K562 (cell line): ENCODE data around the gene CSK. TPM values are rescaled to one million over a fixed set of nuclear protein-coding genes. Genes with fewer than 3 reads are reported as not detected.

ENCODE experiments used
- ATAC-seq: fragments of 200-7000 bp; cut with Tn5 transposase; 3 replicates; pipeline ENCODE4 v1.9.1; 2020; ENCODE audit warnings: moderate library complexity
- BruUV-seq: library from RNA; stranded (reverse); fragments of 400-500 nt; replicated peaks from 2 replicates; lab custom pipeline; 2021; lab: Mats Ljungman, UMichigan
- CTCF ChIA-PET: fragments of 300-600 bp; formaldehyde crosslinking; extraction: SDS; loops from one replicate; lab custom pipeline; 2021; ENCODE audit warnings: low intra/inter-chr PET ratio; lab: Yijun Ruan, JAX
- POLR2A ChIA-PET: fragments of 300-600, 350-650 bp; sonication (Branson Sonifier 250); formaldehyde crosslinking; extraction: SDS; loops from one replicate; lab custom pipeline; 2021; ENCODE audit warnings: antibody characterized with exemption, inconsistent platforms; lab: Yijun Ruan, JAX
- DNase-seq, 4 experiments: peaks; one replicate each; pipeline versions ENCODE4 v3.0.0 to v3.0.0-alpha.2; 2011 to 2018; ENCODE audit warnings: low spot score in 3 of 4, mixed read lengths in 3 of 4; ENCODE audit errors: extremely low read depth in 1 of 4
- FAIRE-seq: peaks from 2 replicates; lab custom pipeline; 2011; peaks lifted over from hg19 to GRCh38; lab: Jason Lieb, UNC
- H2AFZ ChIP-seq: 2 replicates; pipeline ENCODE4 v1.6.0; 2011; ENCODE audit warnings: low read depth, low read length, control low read depth, inconsistent platforms
- H3K27ac ChIP-seq: fragments of 200-600 bp; 3 replicates; pipeline ENCODE4 v1.8.0; 2011; ENCODE audit warnings: low read depth, mild to moderate bottlenecking, control low read depth, inconsistent platforms, low read length, moderate library complexity, mixed read lengths; ENCODE audit errors: extremely low read depth
- H3K27me3 ChIP-seq, 2 experiments: fragments of 300-600 bp in 1 of 2; 2 replicates in 1 of 2; 3 replicates in 1 of 2; pipeline versions ENCODE4 v1.6.0 to v1.8.0; 2011; ENCODE audit warnings: inconsistent platforms in 2 of 2, low read length in 2 of 2, mild to moderate bottlenecking in 1 of 2, mixed read lengths in 1 of 2, moderate library complexity in 1 of 2; ENCODE audit not compliant: control insufficient read depth in 2 of 2, insufficient read depth in 2 of 2
- H3K36me3 ChIP-seq: fragments of 300-600 bp; 3 replicates; pipeline ENCODE4 v1.8.0; 2011; ENCODE audit warnings: mild to moderate bottlenecking, low read length, inconsistent platforms; ENCODE audit not compliant: control insufficient read depth, insufficient read depth
- H3K4me1 ChIP-seq, 2 experiments: fragments of 200-600 bp in 1 of 2; replicated peaks in 1 of 2; 2 replicates in 1 of 2; 3 replicates in 1 of 2; pipeline versions ENCODE4 v1.5.1 to v1.8.0; 2011; ENCODE audit warnings: inconsistent platforms in 2 of 2, low read length in 2 of 2, mild to moderate bottlenecking in 1 of 2, mixed read lengths in 1 of 2, moderate library complexity in 1 of 2; ENCODE audit not compliant: control insufficient read depth in 2 of 2, insufficient read depth in 2 of 2
- H3K4me2 ChIP-seq: 2 replicates; pipeline ENCODE4 v1.6.1; 2011; ENCODE audit warnings: low read length, control low read depth, inconsistent platforms, mixed read lengths; ENCODE audit not compliant: insufficient read depth
- H3K4me3 ChIP-seq: fragments of 200-600 bp; sonication (generic), shearing (Covaris generic); 2 replicates; pipeline ENCODE4 v1.5.1; 2016; ENCODE audit warnings: control low read depth, inconsistent platforms
- H3K79me2 ChIP-seq: fragments of 200-600 bp; 3 replicates; pipeline ENCODE4 v1.8.0; 2011; ENCODE audit warnings: low read length, inconsistent platforms; ENCODE audit not compliant: control insufficient read depth, insufficient read depth
- H3K9ac ChIP-seq, 2 experiments: 2 replicates each; pipeline versions ENCODE4 v1.6.0 to v1.6.1; 2011; ENCODE audit warnings: low read depth in 2 of 2, low read length in 2 of 2, control low read depth in 1 of 2, inconsistent platforms in 1 of 2, mild to moderate bottlenecking in 1 of 2, mixed read lengths in 1 of 2; ENCODE audit not compliant: insufficient read depth in 1 of 2
- H3K9me1 ChIP-seq: one replicate; pipeline ENCODE4 v1.6.0; 2011; ENCODE audit warnings: inconsistent platforms, mild to moderate bottlenecking, low read length, moderate library complexity; ENCODE audit not compliant: control insufficient read depth, insufficient read depth
- H3K9me3 ChIP-seq: replicated peaks from 2 replicates; pipeline ENCODE4 v1.5.1; 2011; ENCODE audit warnings: low read depth, low read length, inconsistent platforms; ENCODE audit not compliant: control insufficient read depth, insufficient read depth
- H4K20me1 ChIP-seq: replicated peaks from 2 replicates; pipeline ENCODE4 v1.6.1; 2011; ENCODE audit warnings: low read length, inconsistent platforms, mixed read lengths; ENCODE audit not compliant: control insufficient read depth, insufficient read depth
- BRD9 ChIP-seq: fragments of 450-650 bp; IDR thresholded peaks from 2 replicates; pipeline ENCODE4 v1.6.1; 2018; ENCODE audit warnings: low read depth; ENCODE audit not compliant: partially characterized antibody
- CEBPZ ChIP-seq: fragments of 150-350 bp; IDR thresholded peaks from 2 replicates; pipeline ENCODE4 v1.6.1; 2014; ENCODE audit warnings: low read depth, mild to moderate bottlenecking, low read length, borderline replicate concordance
- CTBP1 ChIP-seq: fragments of 450-650 bp; IDR thresholded peaks from 2 replicates; pipeline ENCODE4 v1.6.1; 2016; ENCODE audit warnings: borderline replicate concordance
- GTF2A2 ChIP-seq: IDR thresholded peaks from 2 replicates; pipeline ENCODE4 v1.6.1; 2016; ENCODE audit warnings: mild to moderate bottlenecking, missing genetic modification characterization, missing compliant biosample characterization
- POLR2H ChIP-seq: IDR thresholded peaks from 2 replicates; pipeline ENCODE4 v1.6.1; 2016; ENCODE audit warnings: missing genetic modification characterization, low read depth, mild to moderate bottlenecking, control low read depth, missing compliant biosample characterization, moderate library complexity
- RBM22 ChIP-seq: fragments of 200-400 bp; formaldehyde crosslinking; IDR thresholded peaks from 2 replicates; pipeline ENCODE4 v1.6.1; 2018; ENCODE audit warnings: low read length, low read depth; ENCODE audit not compliant: poor library complexity, severe bottlenecking
- YY1 ChIP-seq, 3 experiments: IDR thresholded peaks; 2 replicates each; pipeline ENCODE4 v1.6.1; 2011; ENCODE audit warnings: low read length in 2 of 3, mild to moderate bottlenecking in 2 of 3, moderate library complexity in 2 of 3, borderline replicate concordance in 1 of 3, control low read depth in 1 of 3, low read depth in 1 of 3; ENCODE audit not compliant: insufficient read depth in 3 of 3, insufficient replicate concordance in 2 of 3, control insufficient read depth in 1 of 3, insufficient read length in 1 of 3; ENCODE audit errors: extremely low read depth in 1 of 3
- ZBTB12 ChIP-seq: fragments of 250-450 bp; sonication (Bioruptor Pico); IDR thresholded peaks from 2 replicates; pipeline ENCODE4 v1.4.0; 2020
- WGBS: fragments of 100-300 bp; shearing (Covaris generic); methylation state at CpG from one replicate; pipeline ENCODE4 v1.1.6; 2016; ENCODE audit warnings: low coverage, mixed read lengths; ENCODE audit not compliant: insufficient coverage; ENCODE audit errors: missing lambda C conversion rate; 5-methylcytosine and 5-hydroxymethylcytosine counted together
- in situ Hi-C: fragments of 300-500 bp; cut with MboI; formaldehyde crosslinking; loops from 4 replicates; pipeline ENCODE4 v1.15.0; 2018; ENCODE audit warnings: inconsistent platforms, mixed read lengths
- intact Hi-C: fragments of 100-400 bp; cut with micrococcal nuclease; formaldehyde crosslinking; loops from 2 replicates; pipeline ENCODE4 v1.14.2; 2022
- polyA plus RNA-seq, 8 experiments: library from polyadenylated mRNA; depleted of rRNA in 4 of 8; stranded (reverse) in 5 of 8; unstranded in 3 of 8; fragments of >200 nt; fragmentation: Nextera tagmentation in 2 of 8; fragmentation: Illumina TruSeq in 1 of 8; extraction: Ambion mirVana in 2 of 8; extraction: Trizol in 1 of 8; gene quantifications; 2 replicates each; pipeline versions ENCODE4 v1.2.1 to v1.2.3, GENCODE V29; 2011 to 2014; ENCODE audit warnings: inconsistent platforms in 1 of 8, missing spikeins in 1 of 8
- total RNA-seq, 7 experiments: library from RNA; depleted of rRNA in 6 of 7; stranded (reverse); fragments of >200 nt in 6 of 7; fragmentation: Illumina TruSeq in 2 of 7; extraction: Trizol in 2 of 7; gene quantifications; 2 replicates each; pipeline versions ENCODE4 v1.2.1 to v1.2.3, GENCODE V29; 2011 to 2021; ENCODE audit warnings: low replicate concordance in 1 of 7
- TF ChIP-seq, protein P1 (sequence below), 3 experiments: fragments of 200-800 bp in 1 of 3; sonication (Bioruptor generic) in 1 of 3; sonication (generic) in 1 of 3; formaldehyde crosslinking in 1 of 3; IDR thresholded peaks; 2 replicates each; pipeline versions ENCODE4 v1.6.1 to v1.8.0; 2016 to 2022; ENCODE audit warnings: mild to moderate bottlenecking in 2 of 3, missing compliant biosample characterization in 2 of 3, missing genetic modification characterization in 2 of 3, missing genetic modification reagents in 1 of 3
- TF ChIP-seq, protein P2 (sequence below): fragments of 250-450 bp; sonication (Bioruptor Pico); IDR thresholded peaks from 2 replicates; pipeline ENCODE4 v1.6.1; 2021; ENCODE audit warnings: mild to moderate bottlenecking
- TF ChIP-seq, protein P3 (sequence below): fragments of 450-650 bp; formaldehyde crosslinking; IDR thresholded peaks from 2 replicates; pipeline ENCODE4 v1.4.0; 2020; ENCODE audit warnings: mild to moderate bottlenecking

CSK gene
- total and polyA plus RNA-seq, 9 of the 15 experiments (the other 6 are each of a cell fraction or from before 2014, with no cell fraction given): 1.5 to 112 (median 22.5) TPM

GRCh38 chr15:74843891-74844299 is 62.0 kb downstream of the CSK start:
- Histone ChIP-seq H3K9ac (peak overlapping the region; percentile 82 to 94), H3K4me1 (peaks cover 19 to 52% of the 10 kb centered on the region in 2 experiments; a peak in 4 of 5 replicates), H2AFZ (peak overlapping the region; percentile 89; the same call in 1 of the 2 replicates), H3K4me3 (no peak overlapping the region), H3K4me2 (peak overlapping the region; percentile 99), H3K27me3 (no peaks in the 10 kb centered on the region), H3K27ac (peak overlapping the region; percentile 65), H3K36me3 (peaks cover 56% of the 10 kb centered on the region; the same call in 2 of the 3 replicates), H3K9me1 (peaks cover 11% of the 10 kb centered on the region), H3K9me3 (no peaks in the 10 kb centered on the region), H4K20me1 (peaks cover 4% of the 10 kb centered on the region; the same call in 1 of the 2 replicates), H3K79me2 (peaks cover 14% of the 10 kb centered on the region; the same call in 2 of the 3 replicates)
- ChIA-PET CTCF (interaction anchor here (1.7 kb wide), 1 partner anchor 58 kb away, joined by 4 read pairs; no protein-coding TSS in a partner anchor), POLR2A (interaction anchor here (0.9 to 1.9 kb wide), 4 partner anchors 12 to 111 kb away, joined by 3 to 4 read pairs (median 4); no protein-coding TSS in a partner anchor)
- ATAC-seq (no peak), FAIRE-seq (peak; percentile 19), DNase-seq (peak; percentile 39 to 78 (median 62))
- no TSS peak for BruUV-seq
- intact Hi-C loops (loop anchor here (5.0 kb wide), 3 partner anchors 48 to 143 kb away; partner anchors contain the start of gene MPI), in situ Hi-C loops (no loop called here)
- 50% methylated on average over 8 of the region's 12 CpGs for WGBS
- no peak for TF ChIP-seq ZBTB12
- TF ChIP-seq, protein P1, sequence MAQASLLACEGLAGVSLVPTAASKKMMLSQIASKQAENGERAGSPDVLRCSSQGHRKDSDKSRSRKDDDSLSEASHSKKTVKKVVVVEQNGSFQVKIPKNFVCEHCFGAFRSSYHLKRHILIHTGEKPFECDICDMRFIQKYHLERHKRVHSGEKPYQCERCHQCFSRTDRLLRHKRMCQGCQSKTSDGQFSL (CRISPR knock-in tag; IDR thresholded peaks at IDR 0.05): peak; percentile 69; the same call in 1 of the 2 replicates
- TF ChIP-seq, protein P1 (tag; IDR thresholded peaks at IDR 0.05): no peak
- TF ChIP-seq, protein P2, sequence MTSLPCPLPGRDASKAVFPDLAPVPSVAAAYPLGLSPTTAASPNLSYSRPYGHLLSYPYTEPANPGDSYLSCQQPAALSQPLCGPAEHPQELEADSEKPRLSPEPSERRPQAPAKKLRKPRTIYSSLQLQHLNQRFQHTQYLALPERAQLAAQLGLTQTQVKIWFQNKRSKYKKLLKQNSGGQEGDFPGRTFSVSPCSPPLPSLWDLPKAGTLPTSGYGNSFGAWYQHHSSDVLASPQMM (CRISPR knock-in tag): no peak
- no peak for TF ChIP-seq BRD9
- no peak for TF ChIP-seq POLR2H
- no peak for TF ChIP-seq YY1 (IDR thresholded peaks at IDR 0.05; ENCODE audit: borderline replicate concordance in 1 of 3, control insufficient read depth in 1 of 3, extremely low read depth in 1 of 3, insufficient read depth in 3 of 3, insufficient read length in 1 of 3, insufficient replicate concordance in 2 of 3, low read depth in 1 of 3, low read length in 2 of 3)
- no peak for TF ChIP-seq GTF2A2 (tag)
- no peak for TF ChIP-seq CEBPZ
- TF ChIP-seq RBM22: no peak
- TF ChIP-seq, protein P3, sequence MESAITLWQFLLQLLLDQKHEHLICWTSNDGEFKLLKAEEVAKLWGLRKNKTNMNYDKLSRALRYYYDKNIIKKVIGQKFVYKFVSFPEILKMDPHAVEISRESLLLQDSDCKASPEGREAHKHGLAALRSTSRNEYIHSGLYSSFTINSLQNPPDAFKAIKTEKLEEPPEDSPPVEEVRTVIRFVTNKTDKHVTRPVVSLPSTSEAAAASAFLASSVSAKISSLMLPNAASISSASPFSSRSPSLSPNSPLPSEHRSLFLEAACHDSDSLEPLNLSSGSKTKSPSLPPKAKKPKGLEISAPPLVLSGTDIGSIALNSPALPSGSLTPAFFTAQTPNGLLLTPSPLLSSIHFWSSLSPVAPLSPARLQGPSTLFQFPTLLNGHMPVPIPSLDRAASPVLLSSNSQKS (CRISPR knock-in tag): no peak
- TF ChIP-seq CTBP1: peak; percentile 24; the same call in 1 of the 2 replicates
